Adrenal gland (tissue), 5 donors: ENCODE measurements around the gene RPIA.

ENCODE experiments used
- POLR2A ChIP-seq, 2 donors: fragments of 450-650 bp; IDR thresholded peaks; one replicate each; pipeline ENCODE4 v1.6.1; 2017; ENCODE audit warnings: antibody characterized with exemption in 2 of 2, mild to moderate bottlenecking in 2 of 2, moderate library complexity in 1 of 2
- TF ChIP-seq, protein P1 (sequence below), 6 experiments: fragments of 450-650 bp in 4 of 6; fragments of 200-600 bp in 2 of 6; sonication (generic) in 1 of 6; IDR thresholded peaks; 1 replicate in 5 of 6; 2 replicates in 1 of 6; pipeline versions ENCODE4 v1.5.1 to v1.8.0; 2016 to 2021; ENCODE audit warnings: antibody characterized with exemption in 6 of 6, mild to moderate bottlenecking in 2 of 6, moderate library complexity in 1 of 6
- donor health status: DM: no; HTN: no; CAD: no.

DNA sequence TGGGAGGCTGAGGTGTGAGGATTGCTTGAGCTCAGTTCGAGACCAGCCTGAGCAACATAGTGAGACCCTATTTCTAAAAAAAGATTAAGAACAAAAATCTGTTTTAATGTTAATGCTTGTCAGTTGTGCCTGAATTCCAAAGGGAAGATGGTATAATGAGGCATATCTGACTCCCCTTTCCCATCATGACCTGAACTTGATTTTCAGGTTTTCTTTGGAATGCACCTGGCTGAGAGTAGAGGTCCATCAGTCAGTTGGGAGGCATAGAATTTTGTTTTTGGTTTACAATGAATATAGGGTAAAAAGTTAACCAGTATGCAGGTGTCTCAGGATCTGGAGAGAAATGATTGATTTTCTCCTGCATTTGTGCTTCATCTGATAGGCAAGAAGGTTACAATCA is 20.4 kb downstream of the RPIA start:
- TF ChIP-seq, protein P1, sequence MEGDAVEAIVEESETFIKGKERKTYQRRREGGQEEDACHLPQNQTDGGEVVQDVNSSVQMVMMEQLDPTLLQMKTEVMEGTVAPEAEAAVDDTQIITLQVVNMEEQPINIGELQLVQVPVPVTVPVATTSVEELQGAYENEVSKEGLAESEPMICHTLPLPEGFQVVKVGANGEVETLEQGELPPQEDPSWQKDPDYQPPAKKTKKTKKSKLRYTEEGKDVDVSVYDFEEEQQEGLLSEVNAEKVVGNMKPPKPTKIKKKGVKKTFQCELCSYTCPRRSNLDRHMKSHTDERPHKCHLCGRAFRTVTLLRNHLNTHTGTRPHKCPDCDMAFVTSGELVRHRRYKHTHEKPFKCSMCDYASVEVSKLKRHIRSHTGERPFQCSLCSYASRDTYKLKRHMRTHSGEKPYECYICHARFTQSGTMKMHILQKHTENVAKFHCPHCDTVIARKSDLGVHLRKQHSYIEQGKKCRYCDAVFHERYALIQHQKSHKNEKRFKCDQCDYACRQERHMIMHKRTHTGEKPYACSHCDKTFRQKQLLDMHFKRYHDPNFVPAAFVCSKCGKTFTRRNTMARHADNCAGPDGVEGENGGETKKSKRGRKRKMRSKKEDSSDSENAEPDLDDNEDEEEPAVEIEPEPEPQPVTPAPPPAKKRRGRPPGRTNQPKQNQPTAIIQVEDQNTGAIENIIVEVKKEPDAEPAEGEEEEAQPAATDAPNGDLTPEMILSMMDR (IDR thresholded peaks at IDR 0.05), result no peak
- no peak for TF ChIP-seq POLR2A (IDR thresholded peaks at IDR 0.05)
